Neural cell (in vitro differentiated cells): ENCODE measurements around the gene RASL11B. TPM values are rescaled to one million over a fixed set of nuclear protein-coding genes. Genes with fewer than 3 reads are reported as not detected.

ENCODE experiments used
- H2AFZ ChIP-seq: fragments of 200-600, 300-800 bp; sonication (generic), shearing (Covaris generic); 2 replicates; pipeline ENCODE4 v1.6.0; 2014; ENCODE audit warnings: low read depth, mild to moderate bottlenecking, antibody characterized with exemption, low read length, moderate library complexity
- H3F3A ChIP-seq: fragments of 200-600 bp; shearing (Covaris generic); 2 replicates; pipeline ENCODE4 v1.6.1; 2016; ENCODE audit warnings: mild to moderate bottlenecking, moderate library complexity, mixed read lengths, antibody characterized with exemption, low read length; ENCODE audit not compliant: insufficient read depth, poor library complexity, severe bottlenecking
- H3K27ac ChIP-seq: fragments of 200-600, 300-800 bp; sonication (generic), shearing (Covaris generic); 2 replicates; pipeline ENCODE4 v1.5.1; 2014; ENCODE audit warnings: mild to moderate bottlenecking, low read length, moderate library complexity
- H3K27me3 ChIP-seq: fragments of 300-800, 200-600 bp; sonication (generic), shearing (Covaris generic); 2 replicates; pipeline ENCODE4 v1.6.0; 2014; ENCODE audit warnings: mild to moderate bottlenecking, low read depth, low read length, moderate library complexity; ENCODE audit not compliant: insufficient read depth
- H3K36me3 ChIP-seq: fragments of 300-800, 200-600 bp; sonication (generic), shearing (Covaris generic); 2 replicates; pipeline ENCODE4 v1.5.1; 2014; ENCODE audit warnings: mild to moderate bottlenecking, antibody characterized with exemption, low read length, moderate library complexity; ENCODE audit not compliant: insufficient read depth
- H3K4me2 ChIP-seq: fragments of 300-800, 200-600 bp; sonication (generic), shearing (Covaris generic); 2 replicates; pipeline ENCODE4 v1.6.0; 2014; ENCODE audit warnings: mild to moderate bottlenecking, low read length
- H3K4me3 ChIP-seq: fragments of 300-800, 200-600 bp; sonication (generic), shearing (Covaris generic); 2 replicates; pipeline ENCODE4 v1.5.1; 2014; ENCODE audit warnings: mild to moderate bottlenecking, low read length, moderate library complexity
- H3K79me2 ChIP-seq: fragments of 200-600 bp; shearing (Covaris generic); replicated peaks from 2 replicates; pipeline ENCODE4 v1.6.0; 2014; ENCODE audit warnings: mild to moderate bottlenecking, low read length, moderate library complexity; ENCODE audit not compliant: insufficient read depth
- H3K9ac ChIP-seq: fragments of 300-800, 200-600 bp; sonication (generic), shearing (Covaris generic); 2 replicates; pipeline ENCODE4 v1.6.1; 2016; ENCODE audit warnings: mild to moderate bottlenecking, low read length, mixed read lengths
- H3K9me2 ChIP-seq: fragments of 200-600 bp; shearing (Covaris generic); 2 replicates; pipeline ENCODE4 v1.6.1; 2016; ENCODE audit warnings: mild to moderate bottlenecking, low read length, mixed read lengths; ENCODE audit not compliant: insufficient read depth
- H3K9me3 ChIP-seq: fragments of 200-600, 300-800 bp; sonication (generic), shearing (Covaris generic); 2 replicates; pipeline ENCODE4 v1.6.1; 2016; ENCODE audit warnings: mild to moderate bottlenecking, mixed run types, low read length, moderate library complexity, mixed read lengths
- H4K20me1 ChIP-seq: fragments of 200-600 bp; shearing (Covaris generic); 2 replicates; pipeline ENCODE4 v1.6.1; 2016; ENCODE audit warnings: mild to moderate bottlenecking, mixed run types; ENCODE audit not compliant: insufficient read depth
- EP300 ChIP-seq: fragments of 450-650 bp; conservative IDR thresholded peaks from 2 replicates; pipeline ENCODE4 v1.6.1; 2014; ENCODE audit warnings: antibody characterized with exemption, mild to moderate bottlenecking, moderate library complexity; ENCODE audit not compliant: poor library complexity, severe bottlenecking
- polyA plus RNA-seq: library from polyadenylated mRNA; depleted of rRNA; stranded (reverse); fragments of >200 nt; gene quantifications from 2 replicates; pipeline ENCODE4 v1.2.3, GENCODE V29; 2014
- TF ChIP-seq, protein P1 (sequence below): fragments of 450-650 bp; IDR thresholded peaks from 2 replicates; pipeline ENCODE4 v1.5.1; 2014; ENCODE audit warnings: antibody characterized with exemption, mild to moderate bottlenecking, moderate library complexity; ENCODE audit not compliant: poor library complexity, severe bottlenecking

RASL11B gene
- polyA plus RNA-seq, 1 donor from 2014 or later, result 2.1 TPM

DNA sequence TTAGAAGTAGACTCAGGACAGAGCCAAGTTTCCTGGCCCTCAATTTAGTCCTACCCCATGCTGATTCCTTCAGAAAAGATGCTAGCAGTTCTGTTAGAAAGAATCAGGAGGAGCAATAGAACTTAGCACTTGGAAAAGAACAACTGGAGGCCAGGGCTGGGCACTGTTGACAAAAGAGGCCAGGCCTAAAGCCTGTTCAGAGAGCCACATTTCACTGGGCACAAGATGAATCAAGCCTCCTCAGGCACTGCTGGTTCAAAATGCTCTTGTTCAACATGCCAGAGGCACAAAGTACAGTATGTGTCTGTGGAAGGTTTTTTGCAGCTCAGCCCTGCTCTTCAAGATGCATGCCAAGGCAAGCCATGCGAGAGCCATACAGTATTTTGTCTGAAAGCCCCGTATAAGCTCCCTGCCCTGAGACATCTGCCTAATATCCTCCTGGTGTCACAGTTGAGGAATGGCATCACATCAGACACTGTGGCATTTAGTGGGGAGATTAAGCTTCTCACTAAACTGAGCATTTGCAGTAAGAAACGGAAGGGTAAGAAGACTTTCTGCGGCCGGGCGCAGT lies 53.7 kb downstream of the RASL11B start:
- no peak overlapping the region for H3K9ac ChIP-seq

More for the DNA sequence above, 53.7 kb downstream of the RASL11B start:
- no peak overlapping the region for H3K27ac ChIP-seq
- H3K9me2 ChIP-seq, result no peaks in the 10 kb centered on the region
- H2AFZ ChIP-seq, result no peak overlapping the region
- H3K27me3 ChIP-seq, result no peaks in the 10 kb centered on the region
- no peaks in the 10 kb centered on the region for H3K9me3 ChIP-seq
- TF ChIP-seq EP300, result no peak
- TF ChIP-seq, protein P1, sequence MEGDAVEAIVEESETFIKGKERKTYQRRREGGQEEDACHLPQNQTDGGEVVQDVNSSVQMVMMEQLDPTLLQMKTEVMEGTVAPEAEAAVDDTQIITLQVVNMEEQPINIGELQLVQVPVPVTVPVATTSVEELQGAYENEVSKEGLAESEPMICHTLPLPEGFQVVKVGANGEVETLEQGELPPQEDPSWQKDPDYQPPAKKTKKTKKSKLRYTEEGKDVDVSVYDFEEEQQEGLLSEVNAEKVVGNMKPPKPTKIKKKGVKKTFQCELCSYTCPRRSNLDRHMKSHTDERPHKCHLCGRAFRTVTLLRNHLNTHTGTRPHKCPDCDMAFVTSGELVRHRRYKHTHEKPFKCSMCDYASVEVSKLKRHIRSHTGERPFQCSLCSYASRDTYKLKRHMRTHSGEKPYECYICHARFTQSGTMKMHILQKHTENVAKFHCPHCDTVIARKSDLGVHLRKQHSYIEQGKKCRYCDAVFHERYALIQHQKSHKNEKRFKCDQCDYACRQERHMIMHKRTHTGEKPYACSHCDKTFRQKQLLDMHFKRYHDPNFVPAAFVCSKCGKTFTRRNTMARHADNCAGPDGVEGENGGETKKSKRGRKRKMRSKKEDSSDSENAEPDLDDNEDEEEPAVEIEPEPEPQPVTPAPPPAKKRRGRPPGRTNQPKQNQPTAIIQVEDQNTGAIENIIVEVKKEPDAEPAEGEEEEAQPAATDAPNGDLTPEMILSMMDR, result no peak
- no peak overlapping the region for H3K4me2 ChIP-seq
- no peaks in the 10 kb centered on the region for H3F3A ChIP-seq
- no peaks in the 10 kb centered on the region for H3K79me2 ChIP-seq
- H3K36me3 ChIP-seq, result no peaks in the 10 kb centered on the region
- H4K20me1 ChIP-seq, result no peaks in the 10 kb centered on the region
- H3K4me3 ChIP-seq, result no peak overlapping the region

Other genes starting within 250 kb of the RASL11B start
- gene USP46, start 203.0 kb upstream of the RASL11B start, polyA plus RNA-seq, result 14.1 and 14.9 TPM in 2 replicates
- not detected in 2 replicates for gene ERVMER34-1, start 110.9 kb upstream of the RASL11B start, polyA plus RNA-seq